Activated CD8-positive, alpha-beta T cell treated with anti-CD3 and anti-CD28 coated beads, Interleukin-2, amount 10 ng/mL, durations not matched to agents 7 days and 5 days (primary cell): ENCODE data around the gene MVK. TPM values are rescaled to one million over a fixed set of nuclear protein-coding genes. Genes with fewer than 3 reads are reported as not detected.

Experiments
- ATAC-seq: fragments of 150-1000 bp; cut with Tn5 transposase; one replicate; pipeline ENCODE4 v1.10.0; 2021; ENCODE audit warnings: moderate library complexity
- CTCF ChIA-PET: fragments of 350-600 bp; sonication (Branson Sonifier 250); formaldehyde crosslinking; loops from one replicate; lab custom pipeline; 2021; ENCODE audit warnings: antibody characterized with exemption; lab: Charles Lee
- POLR2A ChIA-PET: fragments of 350-600 bp; sonication (Branson Sonifier 250); formaldehyde crosslinking; loops from one replicate; lab custom pipeline; 2021; ENCODE audit warnings: antibody characterized with exemption; lab: Charles Lee
- DNase-seq: peaks from one replicate; pipeline ENCODE4 v3.0.0-alpha.2; 2020
- H3K27ac Mint-ChIP-seq: one replicate; pipeline ENCODE4 v1.8.0; 2021; ENCODE audit warnings: mild to moderate bottlenecking, mixed read lengths
- H3K27me3 Mint-ChIP-seq: one replicate; pipeline ENCODE4 v1.8.0; 2021; ENCODE audit warnings: low read depth, mixed read lengths
- H3K36me3 Mint-ChIP-seq: one replicate; pipeline ENCODE4 v1.8.0; 2021; ENCODE audit warnings: low read depth, mixed read lengths
- H3K4me1 Mint-ChIP-seq: one replicate; pipeline ENCODE4 v1.8.0; 2021; ENCODE audit warnings: low read depth, mixed read lengths
- H3K4me3 Mint-ChIP-seq: one replicate; pipeline ENCODE4 v1.8.0; 2021; ENCODE audit warnings: mild to moderate bottlenecking, mixed read lengths
- H3K9me3 Mint-ChIP-seq: one replicate; pipeline ENCODE4 v1.8.0; 2022; ENCODE audit warnings: mixed read lengths; ENCODE audit not compliant: insufficient read depth
- total RNA-seq, 2 experiments: library from RNA; stranded (reverse); gene quantifications; one replicate each; pipeline ENCODE4 v1.2.3, GENCODE V29; 2021

MVK gene
- total RNA-seq, 2 experiments from 2014 or later, result 25.0 to 28.5 TPM

DNA sequence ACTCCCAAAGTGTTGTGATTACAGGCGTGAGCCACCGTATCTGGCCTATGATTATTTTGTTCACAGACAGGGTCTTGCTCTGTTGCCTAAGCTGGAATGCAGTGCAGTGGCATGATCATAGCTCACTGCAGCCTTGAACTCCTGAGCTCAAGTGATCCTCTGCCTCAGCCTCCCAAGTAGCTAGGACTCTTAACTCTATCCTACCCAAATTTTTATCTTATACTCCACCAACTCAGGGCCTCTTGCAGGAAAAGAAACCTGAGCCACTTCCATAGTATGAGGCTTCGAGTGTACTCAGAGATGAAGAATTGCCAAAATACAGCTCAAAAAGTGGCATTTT, 1.1 kb upstream of the MVK start:
- Mint-ChIP-seq H3K27me3 (no peaks in the 10 kb centered on the region), H3K9me3 (no peaks in the 10 kb centered on the region), H3K4me1 (peaks cover 26% of the 10 kb centered on the region), H3K27ac (peak overlapping the region; percentile 97), H3K4me3 (peak overlapping the region; percentile 86), H3K36me3 (peaks cover 17% of the 10 kb centered on the region)
- no peak for ATAC-seq
- ChIA-PET POLR2A (interaction anchor here (0.9 kb wide), 1 partner anchor 95 kb away, joined by 3 read pairs; the partner anchor contains the start of genes KCTD10 and UBE3B), CTCF (interaction anchor here (1.0 to 3.0 kb wide), 6 partner anchors 25 to 273 kb away, joined by 3 to 17 read pairs (median 4); no protein-coding TSS in a partner anchor)
- no peak for DNase-seq

DNA sequence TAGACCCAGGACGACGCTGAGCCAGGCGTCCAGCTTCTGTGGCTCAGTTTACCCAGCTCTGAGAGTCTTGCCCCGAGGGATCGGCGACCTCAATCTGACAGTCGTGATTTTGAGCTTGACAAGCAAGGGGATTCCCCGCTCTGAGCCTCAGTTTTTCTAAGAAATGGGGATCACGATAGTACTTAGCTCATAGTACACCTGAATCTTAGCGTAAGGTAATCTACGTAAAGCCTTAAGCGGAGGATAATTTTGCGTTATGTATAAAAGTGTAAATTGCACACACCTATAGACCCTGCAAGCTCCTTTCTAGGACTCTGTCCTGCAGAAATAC, 285 bp downstream of the MVK start:
- H3K9me3 Mint-ChIP-seq, result no peaks in the 10 kb centered on the region
- POLR2A ChIA-PET, result interaction anchor here (0.9 to 1.4 kb wide), 5 partner anchors 12 to 895 kb away, joined by 3 to 4 read pairs (median 3); partner anchors contain the start of genes FAM216A, GPN3, KCTD10 and UBE3B
- peaks cover 26% of the 10 kb centered on the region for H3K36me3 Mint-ChIP-seq
- CTCF ChIA-PET, result interaction anchor here (0.8 to 3.0 kb wide), 7 partner anchors 21 to 271 kb away, joined by 3 to 17 read pairs (median 3); no protein-coding TSS in a partner anchor
- H3K27ac Mint-ChIP-seq, result peak overlapping the region; percentile 97
- no peaks in the 10 kb centered on the region for H3K27me3 Mint-ChIP-seq
- no peak for DNase-seq
- no peak for ATAC-seq
- peak overlapping the region; percentile 86 for H3K4me3 Mint-ChIP-seq
- H3K4me1 Mint-ChIP-seq, result peaks cover 26% of the 10 kb centered on the region

DNA sequence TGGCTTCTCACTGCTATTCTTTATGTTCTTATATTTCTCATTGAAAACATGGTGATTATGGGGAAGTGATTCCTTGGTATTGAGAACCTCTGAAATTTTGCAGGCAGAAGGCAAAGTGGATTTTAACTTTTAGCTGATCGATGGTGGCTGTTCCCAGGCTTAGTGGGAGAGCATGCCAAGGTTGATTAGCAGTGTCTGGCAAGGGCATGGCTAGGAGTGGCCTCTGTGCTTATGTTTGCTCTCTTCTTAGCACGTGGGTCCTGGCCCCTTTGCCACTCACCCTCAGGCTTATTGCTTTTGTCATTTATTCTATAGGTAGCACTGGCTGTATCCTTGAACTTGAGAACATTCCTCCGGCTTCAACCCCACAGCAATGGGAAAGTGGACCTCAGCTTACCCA, 2.1 kb downstream of the MVK start:
- peaks cover 33% of the 10 kb centered on the region for H3K36me3 Mint-ChIP-seq
- no peaks in the 10 kb centered on the region for H3K9me3 Mint-ChIP-seq
- no peak overlapping the region for H3K27ac Mint-ChIP-seq
- H3K27me3 Mint-ChIP-seq, result no peaks in the 10 kb centered on the region
- H3K4me3 Mint-ChIP-seq, result no peak overlapping the region
- POLR2A ChIA-PET, result no interaction called here
- no peak for ATAC-seq
- CTCF ChIA-PET, result interaction anchor here (1.2 kb wide), 1 partner anchor 22 kb away, joined by 5 read pairs; no protein-coding TSS in a partner anchor
- DNase-seq, result no peak
- H3K4me1 Mint-ChIP-seq, result peaks cover 22% of the 10 kb centered on the region

DNA sequence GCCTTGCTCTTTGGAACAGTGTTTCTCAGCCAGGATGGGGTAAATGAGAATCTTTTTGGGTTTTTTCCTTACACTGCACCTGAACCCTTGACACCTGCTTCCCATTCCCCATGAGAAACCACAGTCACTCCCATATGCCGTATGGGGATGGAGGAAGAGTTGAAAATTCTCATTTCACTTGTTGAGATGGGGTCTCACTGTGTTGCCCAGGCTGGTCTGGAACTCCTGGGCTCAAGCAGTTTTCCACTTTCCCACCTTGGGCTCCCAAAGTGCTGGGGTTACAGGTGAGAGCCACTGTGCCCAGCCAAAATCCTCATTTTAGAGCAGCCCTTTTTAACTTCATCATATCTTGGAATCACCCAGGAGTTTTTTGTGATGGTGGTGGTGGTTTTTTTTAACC, 3.7 kb downstream of the MVK start:
- H3K27me3 Mint-ChIP-seq, result no peaks in the 10 kb centered on the region
- POLR2A ChIA-PET, result no interaction called here
- ATAC-seq (no peak), DNase-seq (no peak)
- no peak overlapping the region for H3K4me3 Mint-ChIP-seq
- H3K4me1 Mint-ChIP-seq, result peaks cover 22% of the 10 kb centered on the region
- no peaks in the 10 kb centered on the region for H3K9me3 Mint-ChIP-seq
- CTCF ChIA-PET, result no interaction called here
- no peak overlapping the region for H3K27ac Mint-ChIP-seq
- peaks cover 35% of the 10 kb centered on the region for H3K36me3 Mint-ChIP-seq

DNA sequence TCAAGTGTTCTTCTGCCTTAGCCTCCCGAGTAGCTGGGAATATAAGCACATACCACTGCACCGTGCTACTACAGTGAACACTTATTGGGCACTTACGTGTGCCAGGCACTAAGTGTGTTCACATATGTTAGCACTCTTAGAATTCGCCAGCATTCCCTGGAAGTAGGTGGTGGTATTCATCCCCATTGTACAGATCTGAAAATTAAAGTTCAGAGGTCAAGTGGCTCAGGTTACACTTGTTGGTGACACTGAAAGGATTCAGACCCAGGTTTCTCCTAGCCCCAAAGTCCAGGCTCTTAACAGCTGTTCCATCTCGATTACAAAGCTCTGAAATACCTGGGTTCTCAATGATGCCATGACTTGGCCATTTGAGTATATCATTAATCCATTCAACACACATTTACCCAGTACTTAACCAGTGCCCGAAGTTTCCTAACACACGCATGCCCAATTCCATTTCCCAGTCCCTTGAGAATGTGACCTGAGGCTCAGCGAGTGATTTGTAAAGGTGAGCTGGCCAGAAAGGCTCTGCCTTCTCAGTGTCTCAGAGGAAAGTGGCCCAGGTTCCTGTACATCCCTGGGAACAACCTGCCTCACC, 4.8 kb downstream of the MVK start:
- ATAC-seq, result no peak
- Mint-ChIP-seq H3K27me3 (no peaks in the 10 kb centered on the region), H3K27ac (no peak overlapping the region), H3K9me3 (no peaks in the 10 kb centered on the region), H3K36me3 (peaks cover 35% of the 10 kb centered on the region), H3K4me1 (peaks cover 12% of the 10 kb centered on the region), H3K4me3 (no peak overlapping the region)
- no peak for DNase-seq
- ChIA-PET CTCF (no interaction called here), POLR2A (no interaction called here)

DNA sequence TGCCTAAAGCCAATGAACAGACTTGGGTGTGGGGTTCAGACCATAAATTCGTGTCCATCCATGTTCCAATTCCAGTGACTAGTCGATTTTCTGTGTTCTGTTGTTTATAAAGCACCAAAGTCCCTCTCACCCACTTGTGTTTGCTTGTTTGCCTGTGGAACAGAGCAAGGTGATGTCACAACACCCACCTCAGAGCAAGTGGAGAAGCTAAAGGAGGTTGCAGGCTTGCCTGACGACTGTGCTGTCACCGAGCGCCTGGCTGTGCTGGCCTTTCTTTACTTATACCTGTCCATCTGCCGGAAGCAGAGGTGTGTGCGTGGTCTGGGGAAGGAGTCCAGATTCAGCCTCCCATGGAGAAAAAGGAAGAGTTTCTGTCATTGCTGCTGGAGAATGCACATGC, 6.0 kb downstream of the MVK start:
- H3K4me1 Mint-ChIP-seq, result peaks cover 6% of the 10 kb centered on the region
- no peak for DNase-seq
- no peaks in the 10 kb centered on the region for H3K9me3 Mint-ChIP-seq
- H3K27ac Mint-ChIP-seq, result no peak overlapping the region
- no peak for ATAC-seq
- CTCF ChIA-PET, result no interaction called here
- no peaks in the 10 kb centered on the region for H3K27me3 Mint-ChIP-seq
- POLR2A ChIA-PET, result no interaction called here
- H3K36me3 Mint-ChIP-seq, result peaks cover 39% of the 10 kb centered on the region
- H3K4me3 Mint-ChIP-seq, result no peak overlapping the region

DNA sequence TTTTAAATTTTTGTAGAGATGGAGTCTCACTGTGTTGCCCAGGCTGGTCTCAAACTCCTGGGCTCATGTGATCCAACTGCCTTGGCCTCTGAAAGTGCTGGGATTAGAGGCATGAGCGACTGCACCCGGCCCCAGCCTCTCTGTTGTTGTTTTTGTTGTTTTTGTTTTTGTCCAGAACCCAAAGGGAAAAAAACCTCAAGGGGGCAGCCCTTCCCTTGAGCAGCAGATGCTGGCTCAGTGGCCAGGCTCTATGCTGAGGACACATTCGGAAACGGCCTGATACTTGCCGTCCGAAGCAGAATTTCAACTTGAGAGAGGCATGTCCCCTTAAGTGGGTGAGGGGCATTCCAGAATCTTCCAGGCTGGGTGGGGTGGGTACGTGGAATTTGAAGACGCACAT, 6.7 kb downstream of the MVK start:
- H3K27me3 Mint-ChIP-seq, result no peaks in the 10 kb centered on the region
- ATAC-seq (no peak), DNase-seq (no peak)
- no peaks in the 10 kb centered on the region for H3K4me1 Mint-ChIP-seq
- no peak overlapping the region for H3K27ac Mint-ChIP-seq
- peaks cover 38% of the 10 kb centered on the region for H3K36me3 Mint-ChIP-seq
- no peaks in the 10 kb centered on the region for H3K9me3 Mint-ChIP-seq
- ChIA-PET CTCF (no interaction called here), POLR2A (no interaction called here)
- no peak overlapping the region for H3K4me3 Mint-ChIP-seq

DNA sequence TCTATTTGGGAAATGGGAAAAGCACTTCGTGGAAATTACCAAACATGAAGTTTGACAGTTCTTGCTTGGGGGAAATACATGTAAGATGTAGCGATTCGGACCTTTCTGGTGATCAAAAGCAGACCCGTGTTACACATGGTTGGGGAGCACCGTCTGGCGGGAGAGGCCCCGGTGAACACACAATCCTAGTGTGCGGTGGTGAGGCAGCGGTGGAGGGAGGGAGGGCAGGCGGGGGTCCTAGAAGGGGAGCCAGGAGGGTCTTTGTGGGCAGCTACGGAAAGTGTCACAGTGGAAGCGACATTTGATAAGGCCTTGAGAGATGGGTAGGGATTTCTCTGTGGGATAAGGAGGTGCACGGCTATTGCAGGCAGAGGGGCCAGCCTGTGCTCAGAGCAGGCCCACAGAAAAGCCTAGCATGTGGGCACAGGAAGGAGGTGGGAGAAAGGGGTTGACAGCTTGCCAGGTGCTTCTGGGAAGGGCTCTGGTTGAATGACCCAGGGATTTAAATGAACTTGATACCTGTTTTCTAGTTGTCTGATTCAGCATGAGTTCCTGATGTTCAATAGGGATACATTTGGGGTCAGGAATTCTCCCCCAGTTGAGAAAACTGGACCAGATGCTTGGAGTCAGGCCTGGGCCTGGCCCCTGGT, 7.2 kb downstream of the MVK start:
- Mint-ChIP-seq H3K27me3 (no peaks in the 10 kb centered on the region), H3K4me3 (no peak overlapping the region), H3K27ac (no peak overlapping the region), H3K9me3 (no peaks in the 10 kb centered on the region), H3K4me1 (no peaks in the 10 kb centered on the region), H3K36me3 (peaks cover 38% of the 10 kb centered on the region)
- ChIA-PET CTCF (no interaction called here), POLR2A (no interaction called here)
- DNase-seq (no peak), ATAC-seq (no peak)

DNA sequence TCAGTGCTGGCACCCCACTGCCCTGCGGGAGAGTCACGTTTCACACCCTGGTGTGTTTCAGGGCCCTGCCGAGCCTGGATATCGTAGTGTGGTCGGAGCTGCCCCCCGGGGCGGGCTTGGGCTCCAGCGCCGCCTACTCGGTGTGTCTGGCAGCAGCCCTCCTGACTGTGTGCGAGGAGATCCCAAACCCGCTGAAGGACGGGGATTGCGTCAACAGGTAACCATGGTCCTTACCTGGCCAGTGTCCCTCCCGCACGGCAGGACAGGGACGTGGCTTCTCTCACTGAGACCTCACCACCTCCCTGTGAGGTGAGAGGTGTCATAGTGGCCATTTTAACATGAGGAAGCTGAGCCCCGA, 7.7 kb downstream of the MVK start:
- ATAC-seq (no peak), DNase-seq (no peak)
- ChIA-PET CTCF (interaction anchor here (1.5 kb wide), 1 partner anchor 17 kb away, joined by 6 read pairs; no protein-coding TSS in a partner anchor), POLR2A (no interaction called here)
- H3K4me1 Mint-ChIP-seq, result no peaks in the 10 kb centered on the region
- H3K9me3 Mint-ChIP-seq, result no peaks in the 10 kb centered on the region
- H3K4me3 Mint-ChIP-seq, result no peak overlapping the region
- no peaks in the 10 kb centered on the region for H3K27me3 Mint-ChIP-seq
- no peak overlapping the region for H3K27ac Mint-ChIP-seq
- peaks cover 36% of the 10 kb centered on the region for H3K36me3 Mint-ChIP-seq

DNA sequence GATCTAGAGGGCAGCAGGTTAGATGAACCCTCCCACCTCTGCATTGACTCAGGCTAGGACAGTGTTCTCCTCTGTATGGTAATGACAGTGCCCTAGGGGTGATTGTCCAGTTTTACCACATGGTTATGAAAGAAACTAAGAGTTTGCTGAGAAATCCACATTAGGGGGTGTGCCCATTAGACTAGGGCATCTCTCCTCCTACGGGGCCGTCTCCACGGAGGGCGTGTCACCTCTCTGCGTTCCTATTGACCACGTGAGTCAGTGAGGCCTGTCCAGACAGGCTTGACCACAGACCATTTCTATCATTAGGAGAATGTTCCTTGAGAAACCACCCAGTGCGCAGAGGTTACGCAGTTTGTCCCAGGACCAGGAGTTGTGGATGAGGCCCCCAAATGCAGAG, 8.3 kb downstream of the MVK start:
- no peaks in the 10 kb centered on the region for H3K27me3 Mint-ChIP-seq
- H3K9me3 Mint-ChIP-seq, result no peaks in the 10 kb centered on the region
- peaks cover 37% of the 10 kb centered on the region for H3K36me3 Mint-ChIP-seq
- ChIA-PET POLR2A (no interaction called here), CTCF (interaction anchor here (1.5 kb wide), 1 partner anchor 16 kb away, joined by 6 read pairs; no protein-coding TSS in a partner anchor)
- no peak overlapping the region for H3K4me3 Mint-ChIP-seq
- H3K4me1 Mint-ChIP-seq, result no peaks in the 10 kb centered on the region
- DNase-seq (no peak), ATAC-seq (no peak)
- H3K27ac Mint-ChIP-seq, result no peak overlapping the region

DNA sequence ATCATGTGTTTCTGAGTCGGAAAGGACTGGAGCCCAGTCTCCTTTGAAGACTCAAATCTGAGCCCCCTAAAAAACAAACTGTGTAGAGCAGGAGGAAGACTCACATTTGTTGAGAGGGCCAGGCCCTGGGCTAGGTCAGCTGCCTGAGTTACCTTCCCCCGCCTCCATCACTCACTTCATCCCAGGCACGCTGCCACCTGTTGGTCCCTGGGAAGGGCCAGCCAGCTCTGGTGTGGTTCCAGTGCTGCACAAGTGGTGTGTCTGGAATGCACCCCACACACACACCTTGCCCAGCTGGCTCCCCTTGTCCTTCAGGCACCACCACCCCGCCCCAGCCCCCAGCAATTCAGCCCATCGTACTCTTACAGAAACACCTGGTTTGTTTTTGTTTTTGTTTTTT, 9.0 kb downstream of the MVK start:
- ATAC-seq, result no peak
- H3K27ac Mint-ChIP-seq, result no peak overlapping the region
- DNase-seq, result no peak
- H3K27me3 Mint-ChIP-seq, result no peaks in the 10 kb centered on the region
- CTCF ChIA-PET, result interaction anchor here (1.5 kb wide), 1 partner anchor 15 kb away, joined by 6 read pairs; no protein-coding TSS in a partner anchor
- POLR2A ChIA-PET, result no interaction called here
- H3K4me3 Mint-ChIP-seq, result no peak overlapping the region
- no peaks in the 10 kb centered on the region for H3K9me3 Mint-ChIP-seq
- H3K4me1 Mint-ChIP-seq, result no peaks in the 10 kb centered on the region
- H3K36me3 Mint-ChIP-seq, result peaks cover 32% of the 10 kb centered on the region

DNA sequence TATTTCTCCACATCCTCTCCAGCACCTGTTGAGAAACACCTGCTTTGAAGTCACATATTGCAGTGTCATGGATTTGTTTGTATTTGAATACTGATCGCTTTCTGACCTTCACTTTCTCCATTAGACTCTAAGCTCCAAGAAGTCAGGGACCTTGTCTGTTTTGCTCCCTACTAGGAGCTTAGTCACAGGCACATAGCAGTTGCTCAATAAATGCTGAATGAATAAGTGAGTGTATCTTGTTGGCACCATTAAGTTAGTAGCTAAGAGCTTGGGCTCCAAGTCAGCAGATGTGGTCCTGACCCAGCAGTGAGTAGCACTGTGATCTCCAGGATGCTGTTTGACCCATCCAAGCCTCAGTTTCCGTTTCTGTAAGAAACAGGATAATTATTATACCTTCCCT, 10.1 kb downstream of the MVK start:
- DNase-seq (no peak), ATAC-seq (no peak)
- no peaks in the 10 kb centered on the region for H3K4me1 Mint-ChIP-seq
- H3K36me3 Mint-ChIP-seq, result peaks cover 26% of the 10 kb centered on the region
- no peaks in the 10 kb centered on the region for H3K27me3 Mint-ChIP-seq
- H3K4me3 Mint-ChIP-seq, result no peak overlapping the region
- CTCF ChIA-PET, result interaction anchor here (3.8 kb wide), 1 partner anchor 14 kb away, joined by 17 read pairs; no protein-coding TSS in a partner anchor
- H3K9me3 Mint-ChIP-seq, result no peaks in the 10 kb centered on the region
- POLR2A ChIA-PET, result no interaction called here
- no peak overlapping the region for H3K27ac Mint-ChIP-seq
